K562 (cell line): ENCODE data around the gene MED16. TPM values are rescaled to one million over a fixed set of nuclear protein-coding genes. Genes with fewer than 3 reads are reported as not detected.

Experiments used
- BRF1 ChIP-seq: IDR thresholded peaks from 3 replicates; pipeline ENCODE4 v1.6.1; 2011; ENCODE audit warnings: borderline replicate concordance, mild to moderate bottlenecking; ENCODE audit not compliant: insufficient read length; ENCODE audit errors: extremely low read depth
- CBFB ChIP-seq: sonication (generic); formaldehyde crosslinking; IDR thresholded peaks from 2 replicates; pipeline ENCODE4 v1.4.0; 2020; ENCODE audit warnings: mild to moderate bottlenecking, missing genetic modification reagents
- CBX3 ChIP-seq, 2 experiments: IDR thresholded peaks; 1 replicate in 1 of 2; 2 replicates in 1 of 2; pipeline ENCODE4 v1.6.1; 2012; ENCODE audit warnings: inconsistent platforms in 2 of 2, low read length in 2 of 2, borderline replicate concordance in 1 of 2, control low read depth in 1 of 2
- CREB3L1 ChIP-seq: fragments of 450-650 bp; IDR thresholded peaks from 2 replicates; pipeline ENCODE4 v1.6.1; 2014; ENCODE audit warnings: low read depth, mild to moderate bottlenecking, moderate library complexity, borderline replicate concordance
- DEAF1 ChIP-seq: fragments of 450-650 bp; formaldehyde crosslinking; IDR thresholded peaks from 2 replicates; pipeline ENCODE4 v1.4.0; 2020; ENCODE audit warnings: mild to moderate bottlenecking, moderate library complexity
- ETS1 ChIP-seq: conservative IDR thresholded peaks from 2 replicates; pipeline ENCODE4 v1.6.1; 2011; ENCODE audit warnings: low read depth, mild to moderate bottlenecking, low read length; ENCODE audit not compliant: control insufficient read depth
- FOXP4 ChIP-seq: sonication (generic); formaldehyde crosslinking; IDR thresholded peaks from 2 replicates; pipeline ENCODE4 v1.8.0; 2022; ENCODE audit warnings: mild to moderate bottlenecking, missing genetic modification reagents, borderline replicate concordance
- GABPB1 ChIP-seq: sonication (generic); formaldehyde crosslinking; IDR thresholded peaks from 2 replicates; pipeline ENCODE4 v1.8.0; 2022; ENCODE audit warnings: mild to moderate bottlenecking, missing genetic modification reagents
- HMG20B ChIP-seq: fragments of 250-450 bp; sonication (Bioruptor Pico); IDR thresholded peaks from 2 replicates; pipeline ENCODE4 v1.5.0; 2021; ENCODE audit warnings: mild to moderate bottlenecking
- KDM2B ChIP-seq: fragments of 250-450 bp; sonication (Bioruptor Pico); IDR thresholded peaks from 2 replicates; pipeline ENCODE4 v1.8.0; 2021; ENCODE audit warnings: mild to moderate bottlenecking, moderate library complexity
- MEF2D ChIP-seq: conservative IDR thresholded peaks from 2 replicates; pipeline ENCODE4 v1.6.1; 2016; ENCODE audit warnings: low read depth, missing genetic modification characterization, missing compliant biosample characterization
- NR2C1 ChIP-seq, 2 experiments: fragments of 450-650 bp; IDR thresholded peaks; 2 replicates each; pipeline ENCODE4 v1.6.1; 2017; ENCODE audit warnings: mild to moderate bottlenecking in 2 of 2, antibody characterized with exemption in 1 of 2, inconsistent platforms in 1 of 2, missing compliant biosample characterization in 1 of 2, missing genetic modification characterization in 1 of 2
- PHTF2 ChIP-seq: fragments of 250-450 bp; sonication (Bioruptor Pico); IDR thresholded peaks from 2 replicates; pipeline ENCODE4 v1.5.0; 2021; ENCODE audit warnings: mild to moderate bottlenecking
- SMARCE1 ChIP-seq: fragments of 450-650 bp; IDR thresholded peaks from 2 replicates; pipeline ENCODE4 v1.7.1; 2016; ENCODE audit warnings: mild to moderate bottlenecking
- SRSF3 ChIP-seq: fragments of 200-400 bp; formaldehyde crosslinking; IDR thresholded peaks from 2 replicates; pipeline ENCODE4 v1.6.1; 2016; ENCODE audit warnings: mild to moderate bottlenecking, low read length, moderate library complexity; ENCODE audit not compliant: insufficient read depth
- YBX1 ChIP-seq: fragments of 450-650 bp; IDR thresholded peaks from 2 replicates; pipeline ENCODE4 v1.7.1; 2016; ENCODE audit warnings: mild to moderate bottlenecking
- ZFP36 ChIP-seq: fragments of 150-350 bp; IDR thresholded peaks from 2 replicates; pipeline ENCODE4 v1.6.1; 2018; ENCODE audit warnings: low read length, low read depth; ENCODE audit not compliant: partially characterized antibody
- ZNF511 ChIP-seq: sonication (generic); formaldehyde crosslinking; IDR thresholded peaks from 2 replicates; pipeline ENCODE4 v1.8.0; 2022; ENCODE audit warnings: mild to moderate bottlenecking, missing genetic modification reagents
- ZNF551 ChIP-seq: fragments of 250-450 bp; sonication (Bioruptor Pico); IDR thresholded peaks from 2 replicates; pipeline ENCODE4 v1.5.0; 2021; ENCODE audit warnings: mild to moderate bottlenecking, moderate library complexity
- ZNF584 ChIP-seq: fragments of 200-800 bp; sonication (Bioruptor generic); IDR thresholded peaks from 2 replicates; pipeline ENCODE4 v1.6.1; 2016; ENCODE audit warnings: low read depth, mild to moderate bottlenecking, missing genetic modification characterization, missing compliant biosample characterization
- polyA plus RNA-seq, 8 experiments: library from polyadenylated mRNA; depleted of rRNA in 4 of 8; stranded (reverse) in 5 of 8; unstranded in 3 of 8; fragments of >200 nt; fragmentation: Nextera tagmentation in 2 of 8; fragmentation: Illumina TruSeq in 1 of 8; extraction: Ambion mirVana in 2 of 8; extraction: Trizol in 1 of 8; gene quantifications; 2 replicates each; pipeline versions ENCODE4 v1.2.1 to v1.2.3, GENCODE V29; 2011 to 2014; ENCODE audit warnings: inconsistent platforms in 1 of 8, missing spikeins in 1 of 8
- total RNA-seq, 7 experiments: library from RNA; depleted of rRNA in 6 of 7; stranded (reverse); fragments of >200 nt in 6 of 7; fragmentation: Illumina TruSeq in 2 of 7; extraction: Trizol in 2 of 7; gene quantifications; 2 replicates each; pipeline versions ENCODE4 v1.2.1 to v1.2.3, GENCODE V29; 2011 to 2021; ENCODE audit warnings: low replicate concordance in 1 of 7

MED16 gene
- total and polyA plus RNA-seq, 9 of the 15 experiments (the other 6 are each of a cell fraction or from before 2014, with no cell fraction given) = 0.89 to 59.9 (median 8.6) TPM

- TF ChIP-seq CBX3 (IDR thresholded peaks at IDR 0.05; ENCODE audit: borderline replicate concordance in 1 of 2, low read length in 2 of 2) (peak in 1 of 2 experiments; percentile 93; a peak in 2 of 3 replicates), FOXP4 (CRISPR knock-in tag) (peak; percentile 80; the same call in 1 of the 2 replicates), CREB3L1 (peak; percentile 69; the same call in 1 of the 2 replicates), ZNF584 (CRISPR knock-in tag) (no peak), HMG20B (CRISPR knock-in tag) (no peak), SRSF3 (no peak), KDM2B (CRISPR knock-in tag) (peak; percentile 97), NR2C1 (IDR thresholded peaks at IDR 0.05) (no peak), NR2C1 (tag; IDR thresholded peaks at IDR 0.05) (no peak), YBX1 (no peak), SMARCE1 (no peak), DEAF1 (CRISPR knock-in tag) (no peak), ZNF551 (no peak), GABPB1 (CRISPR knock-in tag) (peak; percentile 71), ZFP36 (peak; percentile 35), BRF1 (no peak), ETS1 (peak; percentile 74), PHTF2 (CRISPR knock-in tag) (no peak), MEF2D (tag) (no peak), CBFB (no peak), ZNF511 (CRISPR knock-in tag) (peak; percentile 34; the same call in 1 of the 2 replicates)
These were observed 31.0 kb downstream of the MED16 start (continued) for GRCh38 chr19:861756-862580.
